Glomerular endothelial cell (primary cell): ENCODE results near the gene CFB. TPM values are rescaled to one million over a fixed set of nuclear protein-coding genes. Genes with fewer than 3 reads are reported as not detected.
"Not testable (repeated sequence)": the region's sequence is repeated elsewhere in the genome, so short reads cannot be mapped to it uniquely, and the experiment has no call there.

Source experiments
- DNase-seq: peaks from one replicate; pipeline ENCODE4 v3.0.0-alpha.2; 2011; ENCODE audit warnings: low read depth, low spot score; ENCODE audit errors: extremely low read depth
- total RNA-seq: library from RNA; depleted of rRNA; stranded (reverse); fragments of >200 nt; gene quantifications from 2 replicates; pipeline ENCODE4 v1.2.3, GENCODE V29; 2015

CFB gene
- total RNA-seq, 1 donor from 2014 or later = 2.3 TPM

GRCh38 chr6:31969712-31970603 lies 24.1 kb downstream of the CFB start:
- DNase-seq = no peak

- DNase-seq = no peak
These were observed 24.8 kb downstream of the CFB start for GRCh38 chr6:31970604-31971271.

GRCh38 chr6:31971279-31971992 lies 25.5 kb downstream of the CFB start:
- no peak for DNase-seq

- DNase-seq = peak; percentile 88
These were observed 26.3 kb downstream of the CFB start, which contains the start of gene DXO for GRCh38 chr6:31971993-31972708. DXO (minus strand) TSS chr6:31972138; CDS start chr6:31971675, 463 bp downstream.

GRCh38 chr6:31972709-31973350 lies 26.9 kb downstream of the CFB start:
- no peak for DNase-seq

GRCh38 chr6:31976065-31976464 lies 30.2 kb downstream of the CFB start:
- DNase-seq = not testable (repeated sequence)

- no peak for DNase-seq
These were observed 32.0 kb downstream of the CFB start for GRCh38 chr6:31977816-31978431.

GRCh38 chr6:31978831-31979230 lies 32.9 kb downstream of the CFB start:
- DNase-seq = no peak

- DNase-seq = no peak
These were observed 33.5 kb downstream of the CFB start for GRCh38 chr6:31979238-31979898.

GRCh38 chr6:31980195-31980876 lies 34.4 kb downstream of the CFB start:
- DNase-seq = not testable (repeated sequence)

GRCh38 chr6:31980998-31981397 lies 35.1 kb downstream of the CFB start:
- not testable (repeated sequence) for DNase-seq

- not testable (repeated sequence) for DNase-seq
These were observed 35.8 kb downstream of the CFB start, which contains the start of gene C4A for GRCh38 chr6:31981744-31982143. C4A (plus strand) TSS chr6:31982057; CDS start chr6:31982108, 51 bp downstream.

- not testable (repeated sequence) for DNase-seq
These were observed 43.5 kb downstream of the CFB start for GRCh38 chr6:31989363-31989762.

GRCh38 chr6:31994421-31994820 lies 48.5 kb downstream of the CFB start:
- not testable (repeated sequence) for DNase-seq

GRCh38 chr6:31996385-31996784 lies 50.5 kb downstream of the CFB start:
- not testable (repeated sequence) for DNase-seq
